Measurements from ENCODE around the gene DUSP28.

DNA sequence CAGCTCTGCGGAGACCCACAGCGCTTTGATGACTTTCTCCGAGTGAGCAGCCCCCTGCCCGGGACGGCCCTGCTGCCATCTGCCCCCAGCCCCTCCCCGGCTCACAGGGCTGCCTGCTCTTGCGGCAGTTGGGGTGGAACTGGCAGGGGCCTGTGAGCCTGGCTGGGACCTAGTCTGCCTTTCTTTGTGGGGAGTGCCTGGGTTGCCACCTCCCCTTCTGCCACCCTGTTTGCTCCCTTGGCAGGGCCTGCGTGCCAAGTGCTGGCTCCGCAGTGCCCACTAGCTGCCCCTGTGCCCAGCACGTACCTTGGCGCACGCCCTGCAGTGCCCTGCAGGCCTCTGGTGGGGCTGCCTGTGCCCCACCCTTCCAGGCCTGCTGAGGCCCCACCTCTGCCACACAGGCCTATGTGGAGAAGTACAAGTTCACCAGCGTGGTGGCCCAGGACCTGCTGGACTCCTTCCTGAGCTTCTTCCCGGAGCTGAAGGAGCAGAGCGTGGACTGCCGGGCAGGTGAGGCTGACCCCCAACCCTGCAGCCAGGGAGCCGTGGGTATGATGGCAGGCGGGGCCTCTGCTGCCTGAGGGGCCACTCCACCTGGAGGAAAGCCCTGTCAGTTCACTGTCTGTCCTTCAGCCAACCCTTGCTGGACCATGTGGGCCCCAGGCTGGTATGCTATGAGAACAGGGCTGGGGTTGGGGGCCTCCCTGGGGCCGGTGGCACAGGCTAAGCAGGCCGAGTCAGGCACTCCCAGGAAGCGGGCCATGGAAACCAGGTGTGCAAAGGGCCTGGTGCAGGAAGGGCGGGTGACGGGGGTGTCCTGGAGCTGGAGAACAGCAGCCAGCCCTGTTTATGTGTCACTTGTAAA, 15.2 kb downstream of the DUSP28 start:
- no peak for TF ChIP-seq EGR1 (IDR thresholded peaks at IDR 0.05)
- no peak for TF ChIP-seq YY1 (IDR thresholded peaks at IDR 0.05; ENCODE audit: low read depth)
- no peak for TF ChIP-seq NFIC (IDR thresholded peaks at IDR 0.05)
